ENCODE measurements around the gene AOPEP. TPM values are rescaled to one million over a fixed set of nuclear protein-coding genes. Genes with fewer than 3 reads are reported as not detected.

Gene AOPEP
- total RNA-seq, 4 donors from 2014 or later, result 252 to 375 (median 312) TPM

DNA sequence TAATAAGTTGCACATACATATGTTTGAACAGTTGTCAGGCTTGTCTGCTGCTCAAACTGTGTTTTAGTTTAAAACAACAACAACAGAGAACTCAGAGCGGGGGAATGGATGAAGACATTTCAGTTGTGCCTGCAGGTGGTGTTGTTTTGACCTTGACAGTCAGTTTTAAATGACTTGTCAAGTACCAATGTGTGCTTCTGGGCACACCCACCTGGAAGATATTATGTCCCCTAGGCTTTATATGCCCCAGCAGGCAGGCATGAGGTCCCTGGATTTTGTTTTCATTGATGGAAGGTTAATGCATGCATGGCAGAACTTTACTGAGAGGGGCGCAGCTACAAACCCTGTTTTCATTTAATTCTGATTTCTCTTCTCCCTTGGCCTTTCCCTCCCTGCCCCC lies 84.6 kb downstream of the AOPEP start:
- Histone ChIP-seq H3K36me3 (peaks cover 0 to 5% of the 10 kb centered on the region in 2 donors), H3K27ac (no peak overlapping the region), H3K27me3 (no peaks in the 10 kb centered on the region), H3K9me3 (no peaks in the 10 kb centered on the region), H3K4me1 (peaks cover 2 to 20% (median 5%) of the 10 kb centered on the region in 3 donors), H3K4me3 (no peak overlapping the region)
- no peak for TF ChIP-seq EP300 (IDR thresholded peaks at IDR 0.05)
- TF ChIP-seq POLR2AphosphoS5 (IDR thresholded peaks at IDR 0.05), result no peak
- TF ChIP-seq, protein P1, sequence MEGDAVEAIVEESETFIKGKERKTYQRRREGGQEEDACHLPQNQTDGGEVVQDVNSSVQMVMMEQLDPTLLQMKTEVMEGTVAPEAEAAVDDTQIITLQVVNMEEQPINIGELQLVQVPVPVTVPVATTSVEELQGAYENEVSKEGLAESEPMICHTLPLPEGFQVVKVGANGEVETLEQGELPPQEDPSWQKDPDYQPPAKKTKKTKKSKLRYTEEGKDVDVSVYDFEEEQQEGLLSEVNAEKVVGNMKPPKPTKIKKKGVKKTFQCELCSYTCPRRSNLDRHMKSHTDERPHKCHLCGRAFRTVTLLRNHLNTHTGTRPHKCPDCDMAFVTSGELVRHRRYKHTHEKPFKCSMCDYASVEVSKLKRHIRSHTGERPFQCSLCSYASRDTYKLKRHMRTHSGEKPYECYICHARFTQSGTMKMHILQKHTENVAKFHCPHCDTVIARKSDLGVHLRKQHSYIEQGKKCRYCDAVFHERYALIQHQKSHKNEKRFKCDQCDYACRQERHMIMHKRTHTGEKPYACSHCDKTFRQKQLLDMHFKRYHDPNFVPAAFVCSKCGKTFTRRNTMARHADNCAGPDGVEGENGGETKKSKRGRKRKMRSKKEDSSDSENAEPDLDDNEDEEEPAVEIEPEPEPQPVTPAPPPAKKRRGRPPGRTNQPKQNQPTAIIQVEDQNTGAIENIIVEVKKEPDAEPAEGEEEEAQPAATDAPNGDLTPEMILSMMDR (IDR thresholded peaks at IDR 0.05), result no peak
- no peak for TF ChIP-seq POLR2A (IDR thresholded peaks at IDR 0.05)
- ATAC-seq, result no peak
- 100% methylated on average over 2 of the region's 2 CpGs for WGBS, 2 donors (ENCODE audit: low coverage in 1 of 2)

DNA sequence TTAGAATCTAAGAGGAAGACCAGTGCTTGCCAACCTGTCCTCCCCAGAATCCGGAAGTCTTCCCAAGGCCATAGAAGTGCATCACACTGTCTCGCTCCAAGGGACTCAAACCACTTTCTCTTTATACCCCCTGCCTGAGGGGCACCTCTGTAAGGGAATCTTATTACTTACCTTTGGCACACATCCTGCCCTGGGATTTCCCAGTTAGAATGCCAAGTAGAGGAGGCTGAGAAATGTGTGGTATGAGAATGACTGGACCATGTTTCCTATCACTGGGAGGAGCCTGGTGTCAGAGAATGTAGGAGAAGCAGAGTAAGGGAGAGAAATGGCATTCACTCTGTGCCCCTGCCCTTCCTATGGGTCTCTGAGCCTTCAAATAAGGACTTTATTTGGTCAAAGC lies 85.8 kb downstream of the AOPEP start:
- peak; percentile 24 for ATAC-seq
- H3K27ac ChIP-seq, result no peak overlapping the region
- no peak overlapping the region for H3K4me3 ChIP-seq
- H3K36me3 ChIP-seq, result peaks cover 0 to 5% of the 10 kb centered on the region in 2 donors
- H3K4me1 ChIP-seq, result peaks cover 0 to 13% (median 0%) of the 10 kb centered on the region in 3 donors
- H3K27me3 ChIP-seq, result no peaks in the 10 kb centered on the region
- H3K9me3 ChIP-seq, result no peaks in the 10 kb centered on the region
- WGBS, 2 donors (ENCODE audit: low coverage in 1 of 2), result 67% methylated on average over 2 of the region's 2 CpGs; no CpG with 5 or more reads in 1 of the 2 donors
- TF ChIP-seq EP300 (IDR thresholded peaks at IDR 0.05) (no peak), POLR2AphosphoS5 (IDR thresholded peaks at IDR 0.05) (no peak), POLR2A (IDR thresholded peaks at IDR 0.05) (no peak)
- TF ChIP-seq, protein P1 (IDR thresholded peaks at IDR 0.05), result no peak

DNA sequence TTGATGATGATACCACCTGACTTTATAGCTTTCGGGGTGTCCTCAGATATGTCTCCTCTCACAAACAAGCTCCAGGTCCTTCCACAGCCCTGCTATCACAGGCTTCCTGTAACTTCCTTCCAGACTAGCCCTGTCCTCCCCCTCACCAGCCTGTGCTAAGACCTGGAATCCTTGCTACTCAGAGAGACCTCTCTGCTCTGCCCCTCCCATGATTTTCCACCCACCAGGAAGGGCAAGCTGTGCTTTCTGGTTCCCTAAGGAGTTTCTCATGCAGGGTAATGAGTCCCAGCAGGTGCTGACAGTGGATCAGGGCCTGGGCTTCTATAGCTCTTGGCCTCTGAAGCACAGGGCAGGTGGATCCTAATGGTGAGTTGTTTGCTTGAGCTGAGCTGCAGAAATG lies 86.9 kb downstream of the AOPEP start:
- peaks cover 0 to 15% (median 0%) of the 10 kb centered on the region in 3 donors for H3K4me1 ChIP-seq
- no peak overlapping the region for H3K4me3 ChIP-seq
- no peak for TF ChIP-seq EP300 (IDR thresholded peaks at IDR 0.05)
- TF ChIP-seq, protein P1 (IDR thresholded peaks at IDR 0.05), result no peak
- TF ChIP-seq POLR2AphosphoS5 (IDR thresholded peaks at IDR 0.05), result no peak
- no peak for TF ChIP-seq POLR2A (IDR thresholded peaks at IDR 0.05)
- no peak overlapping the region for H3K27ac ChIP-seq
- no peaks in the 10 kb centered on the region for H3K27me3 ChIP-seq
- peaks cover 0 to 10% of the 10 kb centered on the region in 2 donors for H3K36me3 ChIP-seq
- no peaks in the 10 kb centered on the region for H3K9me3 ChIP-seq
- 100% methylated on average over 1 of the region's 1 CpG for WGBS, 2 donors (ENCODE audit: low coverage in 1 of 2)
- ATAC-seq, result no peak

DNA sequence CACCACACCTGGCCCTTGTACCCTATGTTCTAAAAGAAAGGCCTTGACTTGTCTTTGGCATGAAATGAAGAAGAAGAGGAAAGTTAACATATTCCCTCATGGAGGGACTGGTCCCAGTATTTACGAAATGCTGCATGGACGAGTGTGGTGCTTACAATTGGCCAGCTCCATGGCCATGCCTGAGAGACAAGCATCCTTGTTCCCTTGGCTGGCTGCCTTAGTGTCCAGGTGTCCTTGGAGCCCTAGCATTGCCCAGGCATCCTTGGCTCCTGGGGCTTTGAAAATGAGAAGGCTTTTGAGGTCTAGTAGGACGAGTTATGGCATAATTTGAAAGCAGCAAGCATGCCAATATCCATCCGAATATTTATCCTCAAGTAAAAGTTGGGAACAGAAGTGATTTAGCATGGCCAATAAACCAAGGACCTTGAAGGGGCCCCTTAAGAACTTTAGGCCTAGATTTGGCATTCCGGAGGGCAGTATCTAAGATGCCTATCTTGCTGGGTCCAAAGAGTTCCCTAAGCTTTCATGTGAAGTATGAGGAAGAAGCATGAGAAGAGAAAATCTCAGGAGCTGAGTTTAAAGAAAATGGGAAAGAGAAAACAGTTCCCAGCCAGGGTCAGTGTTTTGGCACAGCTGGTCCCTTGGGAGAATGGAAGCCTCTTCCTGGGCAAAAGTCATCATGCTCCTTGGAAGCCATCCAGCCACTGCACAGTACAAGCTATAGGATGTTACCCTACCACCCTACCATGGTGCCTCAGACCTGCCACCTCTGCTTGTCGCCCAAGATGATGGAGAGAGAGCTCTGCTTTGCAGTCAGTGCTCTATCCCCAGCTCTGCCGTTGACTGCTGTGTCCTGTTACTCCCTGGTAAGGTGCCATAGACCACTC lies 91.0 kb downstream of the AOPEP start:
- Histone ChIP-seq H3K4me3 (no peak overlapping the region), H3K27ac (no peak overlapping the region), H3K27me3 (no peaks in the 10 kb centered on the region), H3K4me1 (peaks cover 0 to 31% (median 0%) of the 10 kb centered on the region in 3 donors), H3K36me3 (peaks cover 0 to 5% of the 10 kb centered on the region in 2 donors), H3K9me3 (no peaks in the 10 kb centered on the region)
- WGBS, 2 donors (ENCODE audit: low coverage in 1 of 2), result 92 to 100% methylated on average over 2 to 6 of the region's 7 CpGs
- TF ChIP-seq, protein P1 (IDR thresholded peaks at IDR 0.05), result no peak
- ATAC-seq, result no peak

DNA sequence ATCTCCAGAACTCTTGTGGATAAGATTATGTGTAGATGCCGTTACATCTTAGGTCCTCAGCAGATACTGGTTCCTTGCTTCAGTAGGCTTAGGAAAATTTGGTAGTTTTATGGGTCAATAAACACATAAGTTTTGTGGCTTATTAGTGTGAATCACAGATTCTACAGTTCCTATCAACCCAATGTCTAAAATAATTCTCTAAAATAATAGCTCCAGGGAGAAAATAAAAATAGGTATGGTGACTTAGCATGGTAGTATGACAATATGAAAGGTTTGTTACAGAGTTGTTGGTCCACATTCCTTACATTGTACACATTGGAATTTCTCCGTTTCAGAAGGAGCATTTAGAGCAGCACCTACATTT lies 91.7 kb downstream of the AOPEP start:
- Histone ChIP-seq H3K36me3 (peaks cover 0 to 5% of the 10 kb centered on the region in 2 donors), H3K27me3 (no peaks in the 10 kb centered on the region), H3K4me1 (peaks cover 0 to 31% (median 0%) of the 10 kb centered on the region in 3 donors), H3K27ac (no peak overlapping the region), H3K9me3 (no peaks in the 10 kb centered on the region), H3K4me3 (no peak overlapping the region)
- TF ChIP-seq POLR2A (IDR thresholded peaks at IDR 0.05) (no peak), POLR2AphosphoS5 (IDR thresholded peaks at IDR 0.05) (no peak), EP300 (IDR thresholded peaks at IDR 0.05) (no peak)
- TF ChIP-seq, protein P1 (IDR thresholded peaks at IDR 0.05), result no peak
- no peak for ATAC-seq
- WGBS, 2 donors (ENCODE audit: low coverage in 1 of 2), result 93 to 96% methylated on average over 2 of the region's 2 CpGs

All from gastroesophageal sphincter (tissue), 4 donors.